Measurements from ENCODE around the gene NME1.
"Not testable (repeated sequence)": the region's sequence is repeated elsewhere in the genome, so short reads cannot be mapped to it uniquely, and the experiment has no call there.

NME1 gene

DNA sequence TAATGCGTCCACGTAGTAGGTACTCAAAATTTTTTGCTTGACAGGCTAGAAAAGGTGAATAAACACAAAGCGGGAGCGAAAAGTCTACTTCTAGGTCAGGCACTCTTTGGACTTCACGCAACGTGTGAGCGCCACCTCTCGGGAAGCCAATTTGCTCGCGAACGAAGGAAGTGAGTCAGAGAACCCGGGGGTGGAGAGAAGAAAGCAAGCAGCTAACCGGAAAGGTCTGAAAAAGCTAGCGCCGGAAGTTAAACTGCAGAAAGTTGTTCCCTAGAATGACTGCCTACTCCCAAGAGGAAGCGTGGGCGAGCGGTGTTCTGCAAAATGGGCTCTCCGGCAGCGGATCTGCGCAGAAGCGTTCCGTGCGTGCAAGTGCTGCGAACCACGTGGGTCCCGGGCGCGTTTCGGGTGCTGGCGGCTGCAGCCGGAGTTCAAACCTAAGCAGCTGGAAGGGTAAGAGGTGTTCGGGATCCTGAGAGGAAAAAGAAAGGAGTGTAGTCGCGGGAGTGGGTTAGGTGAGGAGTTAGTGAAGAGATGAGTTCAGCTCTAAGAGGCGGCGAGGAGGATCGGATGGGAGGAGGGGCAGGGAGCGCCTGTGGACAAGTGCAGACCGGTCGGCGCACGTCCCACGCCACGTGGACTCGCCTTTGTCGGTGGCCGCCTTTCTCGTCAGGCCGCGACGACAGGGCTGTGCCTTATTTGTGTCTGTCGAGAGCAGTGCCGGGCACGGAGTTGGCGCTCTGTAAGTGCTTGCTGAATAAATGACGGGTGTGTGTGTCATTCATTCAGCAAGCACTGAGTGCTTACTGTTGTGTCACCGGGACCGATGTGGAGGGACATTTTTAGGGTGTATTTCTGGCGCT, at the start of gene NME1:
TSS of gene NME1 (plus strand) at position 350 of the 863 bp plus-strand sequence. CDS start 2,096 bp downstream, outside the sequence.
- peak; percentile 97 for DNase-seq (ENCODE audit: low read depth in 2 of 2)

DNA sequence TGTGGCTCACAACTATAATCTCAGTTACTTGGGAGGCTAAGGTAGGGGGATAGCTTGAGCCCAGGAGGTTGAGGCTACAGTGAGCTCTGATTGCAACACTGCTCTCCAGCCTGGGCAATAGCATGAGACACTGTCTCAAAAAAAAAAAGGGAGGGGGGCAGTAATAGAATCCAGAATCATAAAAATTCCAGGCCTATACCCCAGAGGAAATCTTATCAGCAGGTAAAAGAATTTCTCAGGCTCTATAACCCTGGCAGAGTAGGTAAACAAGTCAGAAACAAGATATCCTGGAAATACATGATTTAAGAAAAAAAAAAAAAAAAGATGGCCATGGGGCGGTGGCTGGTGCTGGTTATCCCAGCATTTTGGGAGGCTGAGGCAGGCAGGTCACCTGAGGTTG, 45.6 kb upstream of the NME1 start:
- DNase-seq (ENCODE audit: low read depth in 2 of 2), result no peak

DNA sequence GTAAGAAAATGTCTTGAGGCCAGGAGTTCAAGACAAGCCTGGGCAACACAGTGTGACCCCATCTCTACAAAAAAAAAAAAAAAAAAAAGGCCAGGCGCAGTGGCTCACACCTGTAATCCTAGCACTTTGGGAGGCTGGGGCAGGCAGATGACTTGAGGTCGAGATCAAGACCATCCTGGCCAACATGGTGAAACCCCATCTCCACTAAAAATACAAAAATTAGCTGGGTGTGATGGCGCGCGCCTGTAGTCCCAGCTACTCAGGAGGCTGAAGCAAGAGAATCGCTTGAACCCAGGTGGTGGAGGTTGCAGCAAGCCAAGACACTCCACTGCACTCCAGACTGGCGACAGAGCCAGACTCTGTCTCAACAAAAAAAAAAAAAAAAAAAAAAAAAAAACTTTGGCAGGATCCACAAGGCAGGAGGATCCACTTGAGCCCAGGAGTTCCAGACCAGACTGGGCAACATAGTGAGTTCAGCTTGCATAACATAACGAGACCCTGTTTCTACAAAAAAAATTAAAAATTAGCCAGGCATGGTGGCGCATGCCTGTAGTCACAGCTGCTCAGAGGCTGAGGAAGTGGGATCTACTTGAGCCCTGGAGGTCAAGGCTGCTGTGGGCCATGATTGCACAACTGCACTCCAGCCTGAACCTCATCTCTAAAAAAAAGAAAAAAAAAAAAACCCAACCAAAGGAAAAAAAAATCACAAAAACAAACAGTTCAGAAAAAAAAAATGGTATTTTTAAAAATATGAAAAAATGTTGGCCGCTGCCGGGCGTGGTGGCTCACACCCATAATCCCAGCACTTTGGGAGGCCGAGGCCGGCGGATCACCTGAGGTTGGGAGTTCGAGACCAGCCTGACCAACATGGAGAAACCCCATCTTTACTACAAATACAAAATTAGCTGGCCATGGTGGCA, 40.8 kb upstream of the NME1 start:
- not testable (repeated sequence) for DNase-seq (ENCODE audit: low read depth in 2 of 2)

DNA sequence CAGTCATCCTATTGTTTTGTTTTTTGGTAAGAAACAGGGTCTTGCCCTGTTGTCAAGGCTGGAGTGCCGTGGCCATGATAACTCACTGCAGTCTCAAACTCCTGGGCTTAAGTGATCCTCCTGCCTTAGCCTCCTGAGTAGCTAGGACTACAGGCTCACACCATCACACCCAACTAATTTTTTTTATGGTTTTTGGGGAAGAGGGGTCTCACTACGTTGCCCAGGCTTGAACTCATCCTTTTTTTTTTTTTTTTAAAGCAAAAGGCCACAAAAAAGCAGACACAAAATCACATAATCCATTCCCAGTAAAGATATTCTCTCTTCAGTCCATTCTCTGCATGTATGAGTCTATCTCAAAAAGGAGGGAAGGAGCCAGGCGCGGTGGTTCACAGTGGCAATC, 38.2 kb upstream of the NME1 start:
- no peak for DNase-seq (ENCODE audit: low read depth in 2 of 2)

DNA sequence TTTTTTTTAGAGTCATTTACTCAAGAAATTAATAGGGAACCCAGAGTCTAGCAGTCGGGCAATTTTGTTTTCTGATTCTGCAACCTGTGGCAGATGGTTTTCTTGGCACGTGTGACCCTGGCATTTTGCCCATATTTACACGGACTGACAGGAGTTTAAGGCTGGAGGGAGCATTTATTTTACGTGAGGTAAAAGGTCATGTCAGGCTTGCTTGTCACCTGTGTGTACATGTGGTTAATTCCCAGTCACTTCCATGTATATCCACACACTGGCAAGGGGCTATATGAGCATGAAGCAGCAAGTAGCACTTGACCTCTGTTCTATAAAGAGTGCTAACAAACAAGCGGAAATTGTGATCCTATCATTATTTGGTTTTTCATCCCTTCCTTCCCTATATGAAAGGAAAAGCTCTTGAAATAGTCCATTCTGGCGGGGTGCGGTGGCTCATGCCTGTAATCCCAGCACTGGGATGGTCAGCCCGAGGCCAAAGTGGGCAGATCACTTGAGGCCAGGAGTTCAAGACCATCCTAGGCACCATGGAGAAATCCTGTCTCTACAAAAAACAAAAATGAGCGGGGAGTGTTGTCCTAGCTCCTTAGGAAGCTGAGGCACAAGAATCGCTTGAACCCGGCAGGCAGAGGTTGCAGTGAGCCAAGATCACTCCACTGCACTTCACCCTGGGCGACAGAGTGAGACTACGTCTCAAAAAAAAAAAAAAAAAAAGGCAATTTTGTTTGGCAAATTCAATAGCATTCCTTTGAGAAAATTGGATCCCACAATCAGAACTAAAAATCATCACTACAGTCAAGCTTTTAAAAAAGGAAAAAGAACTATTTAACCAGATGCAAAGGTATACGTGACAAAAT, 34.8 kb upstream of the NME1 start:
- DNase-seq (ENCODE audit: low read depth in 2 of 2), result no peak

DNA sequence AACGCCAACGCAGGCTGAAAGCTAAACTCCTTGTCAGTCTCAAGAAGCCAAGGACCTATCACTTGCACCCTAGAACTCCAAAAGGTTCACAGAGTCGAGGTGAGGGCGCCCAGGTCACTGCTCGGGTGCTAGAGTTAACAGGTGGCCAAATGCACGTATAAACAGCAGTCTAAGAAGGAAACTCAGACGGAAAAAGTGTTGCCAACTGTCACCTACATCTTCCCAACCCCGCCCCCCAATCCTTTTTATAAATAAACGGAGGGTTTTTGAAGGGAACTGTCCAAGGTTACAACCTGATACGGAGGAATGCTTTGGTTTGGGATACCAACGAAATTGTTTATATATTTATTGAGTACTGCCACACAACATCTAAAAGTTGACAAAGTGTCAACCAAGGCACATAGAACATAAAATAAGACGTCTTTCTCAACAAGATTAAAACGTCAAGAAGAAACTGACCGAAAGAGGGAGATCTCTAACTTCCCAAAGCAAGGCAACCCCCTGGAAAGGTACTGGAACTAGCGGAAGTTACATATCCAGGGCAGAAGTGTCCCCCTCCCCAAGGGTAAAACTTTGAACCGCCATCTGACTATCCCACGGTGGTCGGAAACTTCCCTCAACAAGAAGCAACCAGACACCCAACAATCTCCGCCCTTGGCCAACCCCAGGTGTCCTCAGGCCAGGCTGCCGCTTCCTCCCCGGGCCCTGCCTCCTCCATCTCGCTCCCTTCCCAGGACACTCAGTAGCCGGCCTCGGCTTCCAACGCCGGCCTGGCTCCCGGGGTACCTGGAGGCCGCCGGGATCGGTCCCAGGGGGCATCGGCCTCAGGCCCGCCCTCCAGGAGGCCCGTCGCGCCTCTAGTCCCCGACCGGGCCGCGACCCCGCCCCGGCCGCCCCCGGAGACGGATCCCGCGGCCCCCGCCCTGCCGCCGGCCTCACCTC, 33.7 kb upstream of the NME1 start:
- no peak for DNase-seq (ENCODE audit: low read depth in 2 of 2)

DNA sequence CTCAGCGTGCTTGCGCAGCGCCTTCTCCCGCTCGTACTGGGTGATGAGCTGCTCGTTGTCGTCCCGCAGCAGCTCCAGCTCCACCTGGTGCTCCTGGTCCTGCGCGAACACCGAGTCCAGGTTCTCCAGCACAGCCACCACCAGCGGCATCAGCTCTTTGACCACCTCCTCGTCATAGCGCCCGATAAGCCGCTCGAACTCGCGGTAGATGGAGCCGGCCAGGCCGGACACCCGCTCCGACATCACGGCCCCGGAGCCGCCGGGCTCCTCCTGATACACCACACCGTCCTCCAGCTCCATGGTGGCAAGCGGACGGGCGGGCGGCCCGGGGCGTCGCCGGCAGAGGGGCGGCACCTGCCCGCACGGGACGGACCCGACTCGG, 33.0 kb upstream of the NME1 start:
- no peak for DNase-seq (ENCODE audit: low read depth in 2 of 2)

DNA sequence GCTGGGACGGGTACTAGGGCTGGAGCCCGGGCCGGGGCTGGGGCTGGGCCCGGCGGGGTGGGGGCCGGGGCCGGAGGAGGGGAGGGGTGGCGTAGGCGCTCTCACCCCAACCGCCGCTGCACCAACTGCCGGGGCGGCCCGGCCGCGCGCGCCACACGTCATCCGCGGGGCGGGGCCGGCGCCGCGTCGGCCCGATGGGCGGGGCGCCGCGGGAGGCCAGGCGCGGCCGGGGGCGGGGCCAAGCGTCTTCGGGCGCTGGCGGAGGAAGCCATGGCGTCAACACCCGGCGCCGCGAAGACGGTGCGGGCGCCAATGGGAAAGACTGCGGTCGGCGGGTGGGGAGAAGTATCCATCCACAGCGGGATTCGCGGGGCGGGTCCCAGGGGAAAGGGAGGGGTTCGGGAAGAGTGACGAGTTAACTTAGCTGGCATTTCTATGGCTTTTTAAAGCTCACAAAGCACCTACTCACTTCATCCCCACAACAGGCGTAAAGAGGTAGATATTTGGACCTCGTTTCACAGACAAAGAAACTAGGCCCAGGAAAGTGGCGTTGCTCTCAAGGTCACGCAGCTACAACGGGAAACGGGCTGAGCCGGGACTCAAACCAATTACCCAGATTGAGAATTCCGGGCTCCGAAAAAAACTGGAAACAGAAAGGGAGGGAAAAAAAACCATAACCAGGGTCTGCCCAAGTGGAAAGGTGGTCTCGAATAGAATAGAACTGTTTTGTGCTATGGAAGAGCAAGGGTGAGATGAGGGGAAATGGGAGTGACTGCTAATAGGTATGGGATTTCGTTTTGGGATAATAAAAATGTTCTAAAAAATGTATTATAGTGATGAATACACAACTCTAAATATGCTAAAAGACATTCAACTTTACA, 32.4 kb upstream of the NME1 start, which contains the start of gene SPAG9:
TSS of gene SPAG9 (minus strand) at position 130 of the 881 bp plus-strand sequence. CDS start 212 bp downstream, outside the sequence.
- peak; percentile 77 to 78 for DNase-seq (ENCODE audit: low read depth in 2 of 2)

DNA sequence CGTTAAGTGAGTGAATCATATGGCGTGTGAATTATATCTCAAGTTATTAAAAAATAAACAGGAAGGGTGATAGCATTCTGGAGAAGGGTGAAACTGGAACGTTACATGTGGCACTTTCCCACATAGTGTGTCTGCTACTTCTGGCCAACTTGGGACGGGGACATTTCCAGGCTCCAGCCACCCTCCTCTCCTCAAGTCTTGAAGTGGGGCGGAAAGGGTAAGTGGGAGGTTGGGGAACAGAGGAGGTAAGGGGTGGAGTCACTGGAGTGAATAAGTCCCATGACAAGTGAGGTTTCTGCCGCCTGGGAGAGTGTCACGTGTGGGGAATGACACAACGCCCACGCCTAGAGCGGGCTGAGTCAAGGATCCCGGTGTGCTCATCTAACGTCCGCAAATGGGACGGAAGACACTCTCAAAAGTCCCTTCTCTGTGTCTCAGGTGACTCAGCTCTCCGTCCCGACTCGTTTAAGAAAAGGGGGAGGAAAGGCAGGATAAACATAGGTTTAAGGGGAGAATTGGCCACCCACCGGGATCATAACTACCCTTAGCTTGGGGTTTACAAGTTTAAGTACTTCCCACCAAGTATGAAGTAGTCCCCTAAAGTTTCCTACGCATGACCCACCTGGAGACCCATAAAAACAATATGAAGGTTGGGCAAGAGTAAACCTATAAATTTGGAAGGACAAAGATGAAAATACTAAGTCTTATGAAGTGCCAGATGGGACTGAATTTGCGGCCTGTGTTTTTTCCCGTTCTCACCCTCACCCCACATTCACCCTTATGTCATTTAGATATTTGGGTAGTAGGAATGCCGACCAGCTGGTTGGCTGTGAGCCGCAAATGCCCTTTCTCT, 31.5 kb upstream of the NME1 start:
- peak; percentile 54 to 64 for DNase-seq (ENCODE audit: low read depth in 2 of 2)

DNA sequence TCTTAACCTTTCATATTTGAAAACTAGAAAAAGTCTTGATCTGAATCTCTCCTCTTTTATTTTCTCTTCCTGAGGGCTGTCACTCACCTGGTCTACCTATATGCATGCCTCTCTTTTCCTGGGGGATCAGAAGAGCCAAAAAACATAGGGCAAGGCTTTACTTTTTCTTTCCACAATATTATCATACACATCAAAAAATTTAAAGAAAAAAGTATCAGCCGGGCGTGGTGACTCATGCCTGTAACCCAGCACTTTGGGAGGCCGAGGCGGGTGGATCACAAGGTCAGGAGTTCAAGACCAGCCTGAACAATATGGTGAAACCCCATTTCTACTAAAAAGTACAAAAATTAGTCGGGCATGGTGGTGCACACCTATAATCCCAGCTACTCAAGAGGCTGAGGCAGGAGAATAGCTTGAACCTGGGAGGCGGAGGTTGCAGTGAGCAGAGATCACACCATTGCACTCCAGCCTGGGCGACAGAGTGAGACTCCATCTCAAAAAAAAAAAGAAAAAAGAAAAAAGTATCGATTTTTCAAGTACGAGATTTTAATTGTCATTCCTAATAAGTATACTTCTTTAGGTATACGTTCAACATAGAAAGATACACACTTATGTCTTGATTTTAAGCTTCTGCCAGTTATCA, 30.8 kb upstream of the NME1 start:
- DNase-seq (ENCODE audit: low read depth in 2 of 2), result not testable (repeated sequence)

DNA sequence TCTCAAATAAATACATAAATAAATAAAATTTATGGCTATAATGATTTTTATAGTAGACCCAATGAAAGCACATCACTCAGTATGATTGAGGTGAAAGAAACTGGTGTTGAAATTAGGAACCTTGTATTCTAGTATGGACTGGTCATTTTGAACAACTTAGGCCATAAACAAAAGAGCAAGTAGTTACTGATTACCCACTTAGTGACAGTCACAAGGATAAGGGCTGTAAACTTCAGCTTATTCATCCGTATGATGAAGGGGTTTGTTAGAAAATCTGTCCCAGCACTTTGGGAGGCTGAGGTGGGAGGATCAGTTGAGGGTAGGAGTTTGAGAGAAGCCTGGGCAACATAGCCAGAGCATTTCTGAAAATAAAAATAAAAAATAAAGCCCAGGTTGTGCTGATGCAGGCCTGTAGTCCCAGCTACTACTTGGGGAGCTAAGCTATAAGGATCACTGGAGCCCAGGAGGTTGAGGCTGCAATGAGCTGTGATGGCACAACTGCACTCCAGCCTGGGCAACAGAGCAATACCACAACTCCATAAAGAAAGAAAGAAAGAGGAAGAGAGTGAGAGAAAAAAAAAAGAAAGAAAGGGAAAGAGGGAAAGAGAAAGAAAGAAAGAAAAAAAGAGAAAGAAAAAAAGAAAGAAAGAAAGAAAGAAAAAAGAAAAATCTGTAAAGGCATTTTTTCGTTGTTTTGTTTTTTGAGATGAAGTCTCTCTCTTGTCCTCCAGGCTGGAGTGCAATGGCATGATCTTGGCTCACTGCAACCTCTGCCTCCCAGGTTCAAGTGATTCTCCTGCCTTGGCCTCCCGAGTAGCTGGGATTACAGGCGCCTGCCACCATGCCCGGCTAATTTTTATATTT, 28.5 kb upstream of the NME1 start:
- no peak for DNase-seq (ENCODE audit: low read depth in 2 of 2)

DNA sequence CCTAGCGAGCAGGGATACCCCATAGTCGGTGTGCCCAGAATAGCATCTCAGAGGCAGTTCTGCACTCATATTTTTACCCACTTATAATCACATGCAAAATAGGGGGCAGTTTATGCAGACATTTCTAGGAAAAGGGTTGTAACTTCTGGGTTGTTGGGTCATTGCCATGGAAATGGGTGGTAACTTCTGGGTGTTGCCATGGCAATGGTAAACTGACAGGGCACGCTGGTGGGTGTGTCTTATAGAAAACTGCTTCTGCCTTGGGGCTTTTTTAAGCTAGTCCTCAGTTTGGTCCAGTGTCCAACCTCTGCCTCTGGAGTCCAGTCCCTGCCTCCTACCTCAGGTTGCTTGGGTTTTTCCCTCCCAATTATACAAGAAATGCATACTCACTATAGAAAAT, 25.3 kb upstream of the NME1 start:
- no peak for DNase-seq (ENCODE audit: low read depth in 2 of 2)

DNA sequence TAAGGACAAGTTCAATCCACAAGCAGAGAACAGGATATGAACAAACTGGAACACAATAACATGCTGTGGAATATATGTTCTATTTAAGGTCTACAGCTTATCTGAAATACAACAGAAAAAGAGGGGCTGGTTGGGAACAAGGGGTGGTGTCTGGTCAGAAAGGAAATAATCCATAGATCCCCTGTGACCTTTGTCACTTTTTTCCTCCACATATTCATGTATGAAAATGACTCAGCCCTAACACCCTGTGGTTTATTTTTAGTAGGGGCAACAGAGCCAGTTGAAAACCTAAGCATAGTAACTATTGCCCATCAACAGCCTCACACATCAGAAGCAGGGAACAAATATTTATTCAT, 20.4 kb upstream of the NME1 start:
- DNase-seq (ENCODE audit: low read depth in 2 of 2), result no peak

DNA sequence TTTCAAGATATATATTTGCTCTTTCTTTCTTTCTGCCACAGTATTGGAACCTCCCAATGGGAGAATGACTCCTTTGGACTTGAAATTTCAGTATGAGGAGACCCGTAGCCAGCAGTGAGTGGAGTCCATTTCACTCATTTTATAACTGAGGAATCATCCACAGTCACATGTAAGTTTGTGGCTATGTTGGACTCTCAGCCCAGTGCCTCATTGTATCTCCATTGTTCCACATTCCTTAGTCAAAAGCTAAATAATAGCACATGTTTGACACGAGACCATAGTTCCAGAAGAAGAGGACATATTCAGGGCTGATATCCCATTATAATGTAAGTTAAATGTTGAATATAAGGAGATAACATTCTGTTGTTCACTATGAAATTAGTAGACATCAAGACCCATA, 20.0 kb upstream of the NME1 start:
- DNase-seq (ENCODE audit: low read depth in 2 of 2), result no peak

DNA sequence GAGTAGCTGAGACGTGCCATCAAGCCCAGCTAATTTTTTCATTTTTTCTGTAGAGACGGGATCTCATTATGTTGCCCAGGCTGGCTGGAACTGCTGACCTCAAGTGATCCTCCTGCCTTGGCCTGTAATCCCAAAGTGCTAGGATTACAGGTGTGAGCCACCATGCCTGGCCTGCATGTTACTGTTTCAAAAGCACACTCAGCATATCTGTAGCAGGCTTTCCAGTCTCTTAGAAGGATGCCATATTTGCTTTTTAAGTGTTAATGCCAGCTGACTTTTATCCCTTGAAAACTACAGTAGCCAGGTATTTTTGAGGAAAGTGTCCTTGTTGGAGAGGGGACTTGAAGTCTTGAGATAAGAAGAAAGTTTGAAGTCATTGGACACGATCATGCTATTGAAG, 17.4 kb upstream of the NME1 start:
- no peak for DNase-seq (ENCODE audit: low read depth in 2 of 2)

DNA sequence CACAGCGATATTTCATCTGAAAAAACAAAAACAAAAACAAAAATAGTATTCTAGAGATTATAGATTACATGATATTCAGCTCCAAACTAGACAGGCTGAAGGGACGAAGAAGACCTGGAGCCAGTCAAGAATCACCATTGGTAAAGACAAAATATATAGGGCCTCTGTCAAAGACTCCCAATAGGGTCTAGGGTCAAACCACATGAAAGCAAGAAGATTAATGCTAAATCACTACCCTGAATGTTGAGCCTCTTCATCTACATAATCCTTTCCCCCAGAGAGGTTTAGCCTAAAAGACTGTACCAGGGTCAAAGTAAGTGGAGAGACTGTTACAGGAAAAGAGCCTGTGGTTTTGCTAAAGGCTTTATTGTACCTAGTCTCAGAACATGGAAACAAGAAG, 10.8 kb upstream of the NME1 start:
- no peak for DNase-seq (ENCODE audit: low read depth in 2 of 2)
